Activated gamma-delta T cell treated with anti-CD3 and anti-CD28 coated beads, Interleukin-2, amount 50 U/mL, for 16 hours (primary cell): ENCODE measurements around the gene C2orf49.

Source experiments
- DNase-seq: peaks from one replicate; pipeline ENCODE4 v3.0.0-alpha.2; 2020; ENCODE audit warnings: low read depth

Gene C2orf49

GRCh38 chr2:105362862-105363591 lies 25.7 kb downstream of the C2orf49 start:
- DNase-seq = no peak

- no peak for DNase-seq
Observed at GRCh38 chr2:105364436-105365139, 27.2 kb downstream of the C2orf49 start.

GRCh38 chr2:105365206-105365605 lies 27.9 kb downstream of the C2orf49 start:
- DNase-seq = no peak

GRCh38 chr2:105368759-105369408 lies 31.5 kb downstream of the C2orf49 start:
- DNase-seq = no peak

GRCh38 chr2:105369777-105370690 lies 32.7 kb downstream of the C2orf49 start:
- peak; percentile 71 for DNase-seq

GRCh38 chr2:105371156-105371555 lies 33.8 kb downstream of the C2orf49 start:
- DNase-seq = no peak

- DNase-seq = no peak
Observed at GRCh38 chr2:105371810-105372209, 34.5 kb downstream of the C2orf49 start.

GRCh38 chr2:105373344-105373781 lies 36.0 kb downstream of the C2orf49 start:
- DNase-seq = no peak

- DNase-seq = no peak
Observed at GRCh38 chr2:105373895-105374401, 36.6 kb downstream of the C2orf49 start.

- DNase-seq = no peak
Observed at GRCh38 chr2:105375001-105375561, 37.7 kb downstream of the C2orf49 start.

GRCh38 chr2:105376010-105376409 lies 38.7 kb downstream of the C2orf49 start:
- DNase-seq = no peak

GRCh38 chr2:105376789-105377240 lies 39.5 kb downstream of the C2orf49 start:
- DNase-seq = no peak

GRCh38 chr2:105377871-105378270 lies 40.5 kb downstream of the C2orf49 start:
- no peak for DNase-seq

- no peak for DNase-seq
Observed at GRCh38 chr2:105378276-105378840, 41.0 kb downstream of the C2orf49 start.

- DNase-seq = no peak
Observed at GRCh38 chr2:105378921-105379383, 41.6 kb downstream of the C2orf49 start.

GRCh38 chr2:105379741-105380186 lies 42.4 kb downstream of the C2orf49 start:
- DNase-seq = no peak

GRCh38 chr2:105380432-105381100 lies 43.2 kb downstream of the C2orf49 start:
- DNase-seq = no peak

GRCh38 chr2:105381101-105381668 lies 43.8 kb downstream of the C2orf49 start:
- no peak for DNase-seq

GRCh38 chr2:105382177-105382576 lies 44.8 kb downstream of the C2orf49 start:
- DNase-seq = no peak
